ENCODE data around the gene ABAT.

- TF ChIP-seq CTCF (conservative IDR thresholded peaks at IDR 0.05; ENCODE audit: low read depth, low read length) = no peak
- TF ChIP-seq EZH2 (IDR thresholded peaks at IDR 0.05; ENCODE audit: borderline replicate concordance, low read depth, low read length, poor library complexity, severe bottlenecking) = no peak
Measured at GRCh38 chr16:8806272-8806983, 132.0 kb downstream of the ABAT start.
